ENCODE results near the gene SGMS2.

Gene SGMS2

GRCh38 chr4:107824350-107825071 lies at the start of gene SGMS2:
TSS of gene SGMS2 (plus strand) at chr4:107824932. CDS start at chr4:107895554, 70,622 bp downstream.
- DNase-seq, result peak in 1 of 2 experiments; percentile 57

GRCh38 chr4:107777890-107778289 lies 46.8 kb upstream of the SGMS2 start:
- DNase-seq, result no peak

- no peak for DNase-seq
Observed at GRCh38 chr4:107778784-107779530, 45.8 kb upstream of the SGMS2 start.

GRCh38 chr4:107780665-107781064 lies 44.1 kb upstream of the SGMS2 start:
- no peak for DNase-seq

- DNase-seq, result no peak
Observed at GRCh38 chr4:107791902-107792301, 32.8 kb upstream of the SGMS2 start.

GRCh38 chr4:107792711-107793110 lies 32.0 kb upstream of the SGMS2 start:
- no peak for DNase-seq

GRCh38 chr4:107793996-107794395 lies 30.7 kb upstream of the SGMS2 start:
- no peak for DNase-seq

- no peak for DNase-seq
Observed at GRCh38 chr4:107799669-107800450, 24.9 kb upstream of the SGMS2 start.

- DNase-seq, result no peak
Observed at GRCh38 chr4:107800706-107801105, 24.0 kb upstream of the SGMS2 start.

- DNase-seq, result no peak
Observed at GRCh38 chr4:107801766-107802211, 22.9 kb upstream of the SGMS2 start.

GRCh38 chr4:107804956-107805355 lies 19.8 kb upstream of the SGMS2 start:
- DNase-seq, result no peak

- no peak for DNase-seq
Observed at GRCh38 chr4:107806196-107806595, 18.5 kb upstream of the SGMS2 start.

GRCh38 chr4:107808572-107808971 lies 16.2 kb upstream of the SGMS2 start:
- no peak for DNase-seq

- DNase-seq, result no peak
Observed at GRCh38 chr4:107809210-107809609, 15.5 kb upstream of the SGMS2 start.

GRCh38 chr4:107814758-107815157 lies 10.0 kb upstream of the SGMS2 start:
- no peak for DNase-seq

- no peak for DNase-seq
Observed at GRCh38 chr4:107815158-107815557, 9.6 kb upstream of the SGMS2 start.

GRCh38 chr4:107818301-107818910 lies 6.3 kb upstream of the SGMS2 start:
- no peak for DNase-seq

GRCh38 chr4:107823870-107824349 lies 822 bp upstream of the SGMS2 start:
- DNase-seq, result no peak

- DNase-seq, result no peak
Observed at GRCh38 chr4:107825072-107825824, 516 bp downstream of the SGMS2 start.

GRCh38 chr4:107826421-107826980 lies 1.8 kb downstream of the SGMS2 start:
- no peak for DNase-seq

- DNase-seq, result no peak
Observed at GRCh38 chr4:107828315-107829090, 3.8 kb downstream of the SGMS2 start.
